Ecto neural progenitor cell (in vitro differentiated cells): ENCODE measurements around the gene KNDC1.

Experiments used
- DNase-seq: peaks from one replicate; pipeline ENCODE4 v3.0.0-alpha.2; 2018; ENCODE audit warnings: low spot score

KNDC1 gene

GRCh38 chr10:133241501-133242205, 81.6 kb downstream of the KNDC1 start:
- no peak for DNase-seq

- DNase-seq, result no peak
Observed at GRCh38 chr10:133242611-133243356, 82.8 kb downstream of the KNDC1 start.

GRCh38 chr10:133243593-133243992, 83.6 kb downstream of the KNDC1 start:
- DNase-seq, result no peak

- no peak for DNase-seq
Observed at GRCh38 chr10:133245439-133246235, 85.6 kb downstream of the KNDC1 start.

GRCh38 chr10:133246236-133246626, 86.2 kb downstream of the KNDC1 start:
- DNase-seq, result no peak

DNA sequence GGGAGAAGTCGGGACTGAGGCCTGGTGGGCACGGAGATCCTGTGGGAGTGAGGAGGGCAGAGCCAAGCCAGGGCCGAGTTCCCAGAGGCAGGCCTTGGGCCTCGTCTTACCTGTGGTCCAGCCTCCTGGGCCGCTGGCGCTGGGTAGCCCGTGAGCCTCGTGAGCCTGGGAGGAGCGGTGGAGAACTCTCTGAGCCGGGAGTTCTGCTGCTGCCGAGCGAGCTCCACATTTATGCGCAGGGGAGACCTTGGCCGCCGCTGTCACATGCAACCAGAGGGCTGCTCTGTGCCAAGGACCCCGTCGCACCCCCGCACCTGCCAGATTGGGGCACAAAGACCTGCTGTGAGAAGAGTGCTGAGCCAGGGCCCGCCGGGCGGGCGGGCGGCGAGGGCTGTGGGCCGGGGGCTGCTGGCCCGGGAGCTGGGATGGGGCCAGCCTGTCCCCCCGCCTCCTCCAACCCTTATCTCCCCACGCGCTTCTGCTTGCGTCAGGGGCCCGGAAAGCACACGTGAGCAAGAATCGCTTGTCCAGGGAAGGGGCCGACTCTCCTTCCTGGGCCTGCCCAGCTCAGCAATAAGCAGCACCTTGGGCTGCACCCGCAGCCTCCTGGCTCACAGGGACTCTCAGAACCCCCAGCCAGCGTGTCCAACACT, 87.8 kb downstream of the KNDC1 start:
- DNase-seq, result no peak

DNA sequence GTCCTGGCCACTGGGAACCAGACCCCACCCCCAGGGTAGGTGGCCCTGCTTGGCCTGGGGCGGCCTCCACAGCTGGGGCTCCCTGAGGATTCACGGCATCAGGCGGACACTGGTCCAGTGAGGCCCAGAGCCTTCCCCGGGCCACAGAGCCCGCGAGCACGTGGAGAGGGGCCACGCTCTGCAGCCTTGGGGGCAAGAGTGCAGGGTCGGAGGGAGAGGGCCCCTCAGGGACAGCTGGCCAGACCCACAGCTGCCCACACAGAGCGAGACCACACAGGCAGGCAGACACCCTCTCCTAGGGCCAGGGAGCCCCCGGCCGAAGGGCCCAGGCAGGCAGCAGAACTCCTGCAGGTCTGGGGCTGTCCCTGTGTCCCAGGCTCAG, 88.3 kb downstream of the KNDC1 start:
- no peak for DNase-seq

GRCh38 chr10:133249094-133249780, 89.2 kb downstream of the KNDC1 start:
- DNase-seq, result no peak

DNA sequence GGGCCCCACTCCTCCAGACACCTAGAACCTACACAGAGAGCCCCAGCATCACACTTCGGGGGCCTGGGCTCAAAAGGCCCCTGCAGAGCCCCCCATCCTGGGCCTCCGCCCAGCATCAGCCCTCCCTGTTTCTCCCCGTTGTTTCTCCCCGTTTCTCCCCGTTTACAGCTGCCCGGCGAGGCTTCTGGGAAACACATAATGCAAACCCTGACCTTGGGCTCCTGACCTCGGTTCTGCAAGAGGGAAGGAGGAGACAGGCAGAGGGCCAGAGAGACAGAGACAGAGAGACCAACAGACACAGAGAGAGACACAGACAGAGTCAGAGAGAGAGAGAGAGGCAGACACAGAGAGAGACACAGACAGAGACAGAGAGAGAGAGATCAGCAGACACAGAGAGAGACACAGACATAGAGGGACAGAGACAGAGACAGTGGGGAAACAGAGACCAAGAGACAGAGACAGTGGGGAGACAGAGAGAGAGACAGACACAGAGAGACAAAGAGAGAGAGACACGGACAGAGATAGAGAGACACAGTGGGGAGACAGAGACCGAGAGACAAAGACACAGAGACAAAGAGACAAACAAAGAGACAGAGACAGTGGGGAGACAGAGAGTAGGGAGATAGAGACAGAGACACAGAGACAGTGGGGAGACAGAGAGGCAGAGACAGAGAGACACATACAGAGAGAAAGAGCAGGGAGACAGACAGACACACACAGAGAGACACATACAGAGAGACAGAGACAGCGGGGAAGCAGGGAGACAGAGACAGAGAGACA, 90.1 kb downstream of the KNDC1 start:
- DNase-seq, result no peak

- no peak for DNase-seq
Observed at GRCh38 chr10:133251388-133252222, 91.6 kb downstream of the KNDC1 start.

DNA sequence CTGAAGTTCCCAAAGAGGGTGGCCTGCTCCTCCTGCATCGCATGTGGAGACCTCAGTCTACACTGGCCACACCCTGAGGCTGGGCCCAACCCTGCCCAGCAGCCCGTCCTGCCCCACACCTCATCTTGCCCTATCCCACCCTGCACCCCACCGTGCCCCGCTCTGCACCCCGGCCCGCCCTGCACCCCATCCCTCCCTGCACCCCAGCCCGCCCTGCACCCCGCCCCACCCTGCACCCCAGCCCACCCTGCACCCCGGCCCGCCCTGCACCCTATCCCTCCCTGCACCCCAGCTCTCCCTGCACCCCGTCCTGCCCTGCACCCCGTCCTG, 92.2 kb downstream of the KNDC1 start:
- no peak for DNase-seq

GRCh38 chr10:133253361-133253955, 93.4 kb downstream of the KNDC1 start:
- DNase-seq, result no peak

DNA sequence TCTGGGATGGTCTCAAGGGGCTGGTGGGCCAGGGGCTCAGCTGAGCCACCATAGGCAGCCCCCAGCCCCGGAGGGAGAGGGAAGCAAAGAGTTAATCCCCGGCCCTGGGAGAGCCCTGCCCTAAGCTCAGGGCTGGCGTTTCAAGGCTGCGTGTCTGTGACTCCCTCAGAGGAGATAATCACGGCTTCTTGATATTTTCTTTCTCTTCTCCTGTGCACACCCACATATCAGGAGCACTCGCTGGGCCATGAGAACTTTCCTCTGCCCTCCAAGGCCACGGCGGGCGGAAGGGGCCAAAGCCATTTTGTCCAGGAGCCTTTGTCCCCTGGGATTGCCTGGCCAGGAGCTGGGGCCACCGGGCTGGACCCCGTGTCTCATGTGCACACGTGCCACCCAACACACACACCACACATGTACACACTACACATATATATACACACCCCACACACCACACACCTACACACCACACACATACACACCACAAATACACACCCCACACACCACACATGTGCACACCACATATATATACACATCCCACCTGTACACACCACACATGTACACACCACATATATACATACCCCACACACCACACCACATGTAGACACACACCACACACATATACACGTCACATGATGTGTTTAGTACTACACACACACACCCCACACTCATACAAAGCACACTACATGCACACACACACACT, 94.6 kb downstream of the KNDC1 start:
- DNase-seq, result no peak

GRCh38 chr10:133255323-133255722, 95.3 kb downstream of the KNDC1 start:
- DNase-seq, result no peak

DNA sequence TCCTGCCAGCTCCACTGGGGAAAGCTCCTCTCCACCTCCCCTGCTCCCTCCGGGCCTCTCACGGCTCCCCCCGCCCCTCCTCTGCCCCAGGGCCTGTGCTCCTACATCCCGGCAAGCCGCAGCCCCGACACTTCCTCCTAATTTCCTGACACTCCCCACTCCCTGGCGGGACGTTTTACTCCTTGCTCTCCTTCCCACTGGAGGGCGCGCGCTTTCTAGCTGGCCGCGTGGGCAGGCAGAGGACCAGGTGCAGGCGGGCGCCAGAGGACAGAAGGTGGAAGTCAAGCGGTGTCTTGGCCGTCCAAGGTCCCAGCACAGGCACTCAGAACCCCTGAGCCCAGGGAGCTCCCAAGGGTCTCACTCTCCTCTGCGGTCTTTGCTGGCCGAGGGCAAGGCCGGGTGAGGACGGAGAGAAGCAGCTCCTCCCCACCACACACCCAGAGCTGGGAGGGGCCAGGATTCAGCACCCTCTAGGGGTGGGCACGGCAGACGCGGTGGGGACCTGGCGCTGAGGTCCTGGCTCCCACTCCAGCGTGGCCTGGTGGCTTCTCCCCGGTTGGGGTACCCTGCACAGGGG, 97.6 kb downstream of the KNDC1 start:
- no peak for DNase-seq

GRCh38 chr10:133258066-133258817, 98.2 kb downstream of the KNDC1 start:
- DNase-seq, result no peak

GRCh38 chr10:133258818-133259601, 99.0 kb downstream of the KNDC1 start:
- no peak for DNase-seq
